ENCODE measurements around the gene RIGI.
"Not testable (repeated sequence)": the region's sequence is repeated elsewhere in the genome, so short reads cannot be mapped to it uniquely, and the experiment has no call there.

Gene RIGI

DNA sequence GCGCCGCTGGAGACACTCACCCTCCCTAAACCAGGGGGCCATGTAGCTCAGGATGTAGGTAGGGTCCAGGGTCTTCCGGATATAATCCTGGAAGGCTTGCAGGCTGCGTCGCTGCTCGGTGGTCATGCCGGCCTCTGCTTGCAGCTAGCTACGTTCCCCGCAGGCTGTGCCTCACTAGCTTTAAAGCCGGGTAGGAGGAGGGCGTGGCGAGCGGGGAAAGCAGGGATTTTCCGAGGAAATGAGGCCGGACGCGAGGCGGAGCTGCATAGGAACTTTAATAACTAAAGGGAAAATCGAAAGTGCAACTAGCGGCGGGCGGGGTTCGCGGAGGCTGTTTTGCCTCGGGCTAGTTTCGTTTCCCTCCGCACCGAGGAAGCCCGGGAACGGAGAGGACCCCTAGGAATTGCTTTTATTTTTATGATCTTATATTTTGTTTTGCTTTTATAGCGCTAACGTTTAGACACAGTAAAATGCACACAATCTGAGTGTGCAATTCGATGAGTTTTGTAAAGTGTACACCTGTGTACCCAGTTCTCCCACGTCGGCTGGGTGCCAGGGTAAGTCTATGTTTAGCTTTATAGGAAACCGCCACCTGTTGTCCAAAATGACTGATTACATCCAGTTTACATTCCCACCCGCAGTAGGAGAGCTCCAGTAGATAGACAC lies at the start of gene RIGI:
Gene RIGI (minus strand): TSS at position 156 of the 666 bp plus-strand sequence. CDS start 30 bp downstream, at position 126.
- peak; percentile 82 for DNase-seq

- no peak for DNase-seq
Observed at GRCh38 chr9:32574858-32575257, 48.9 kb upstream of the RIGI start.

- no peak for DNase-seq
Observed at GRCh38 chr9:32573821-32574220, 47.8 kb upstream of the RIGI start.

- peak; percentile 83 for DNase-seq
Observed at GRCh38 chr9:32572900-32573523, 47.0 kb upstream of the RIGI start, which contains the start of gene NDUFB6. Gene NDUFB6 (minus strand): TSS chr9:32573159. CDS start chr9:32573060, 99 bp downstream.

GRCh38 chr9:32571969-32572899 lies 46.2 kb upstream of the RIGI start:
- DNase-seq = peak; percentile 43

- no peak for DNase-seq
Observed at GRCh38 chr9:32570262-32570661, 44.3 kb upstream of the RIGI start.

- no peak for DNase-seq
Observed at GRCh38 chr9:32566770-32567169, 40.8 kb upstream of the RIGI start.

- DNase-seq = no peak
Observed at GRCh38 chr9:32565967-32566366, 40.0 kb upstream of the RIGI start.

DNA sequence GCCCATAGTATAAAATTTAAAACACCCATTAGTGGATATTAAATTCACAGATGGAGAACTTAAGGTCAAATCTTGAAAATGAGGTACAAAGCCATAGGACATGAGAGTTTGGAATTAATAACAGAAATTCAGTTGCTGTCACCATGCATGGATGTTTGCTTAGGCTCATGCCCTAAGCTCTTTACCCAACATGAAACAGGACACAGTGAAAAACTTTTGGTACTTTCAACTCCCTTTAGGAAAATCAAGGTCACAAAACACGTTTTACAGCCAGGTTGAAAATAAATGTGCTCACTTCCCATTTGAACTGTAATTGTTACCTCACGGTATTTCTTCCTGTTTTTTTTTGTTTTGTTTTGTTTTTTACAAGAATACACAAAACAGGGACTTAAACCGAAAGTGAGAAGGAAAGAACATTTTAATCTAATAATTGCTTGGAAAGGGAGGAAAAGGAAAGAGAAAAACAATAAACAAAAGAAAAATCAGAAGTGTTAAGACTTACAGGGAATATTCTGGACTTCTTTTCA lies 32.5 kb upstream of the RIGI start:
- no peak for DNase-seq

DNA sequence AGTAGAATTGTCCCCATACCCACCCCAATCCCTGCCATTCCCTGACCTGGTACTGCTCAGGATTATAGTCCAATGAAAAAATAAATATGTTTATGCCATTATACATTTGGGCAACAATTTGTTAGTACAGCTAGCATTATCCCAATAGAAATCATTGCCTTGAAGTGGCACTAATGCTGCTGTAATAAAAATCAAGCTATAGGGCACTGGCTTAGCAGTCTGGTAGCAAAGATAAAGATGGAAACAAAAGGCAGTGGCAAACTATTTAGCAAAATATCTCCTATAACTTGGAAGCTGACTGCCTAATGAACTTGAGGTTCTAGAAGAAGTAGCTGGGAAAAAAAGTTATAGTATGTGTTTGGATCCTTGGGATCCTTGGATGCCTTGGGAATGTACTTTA lies 28.6 kb upstream of the RIGI start:
- DNase-seq = no peak

GRCh38 chr9:32554107-32554506 lies 28.1 kb upstream of the RIGI start:
- DNase-seq = peak; percentile 30

DNA sequence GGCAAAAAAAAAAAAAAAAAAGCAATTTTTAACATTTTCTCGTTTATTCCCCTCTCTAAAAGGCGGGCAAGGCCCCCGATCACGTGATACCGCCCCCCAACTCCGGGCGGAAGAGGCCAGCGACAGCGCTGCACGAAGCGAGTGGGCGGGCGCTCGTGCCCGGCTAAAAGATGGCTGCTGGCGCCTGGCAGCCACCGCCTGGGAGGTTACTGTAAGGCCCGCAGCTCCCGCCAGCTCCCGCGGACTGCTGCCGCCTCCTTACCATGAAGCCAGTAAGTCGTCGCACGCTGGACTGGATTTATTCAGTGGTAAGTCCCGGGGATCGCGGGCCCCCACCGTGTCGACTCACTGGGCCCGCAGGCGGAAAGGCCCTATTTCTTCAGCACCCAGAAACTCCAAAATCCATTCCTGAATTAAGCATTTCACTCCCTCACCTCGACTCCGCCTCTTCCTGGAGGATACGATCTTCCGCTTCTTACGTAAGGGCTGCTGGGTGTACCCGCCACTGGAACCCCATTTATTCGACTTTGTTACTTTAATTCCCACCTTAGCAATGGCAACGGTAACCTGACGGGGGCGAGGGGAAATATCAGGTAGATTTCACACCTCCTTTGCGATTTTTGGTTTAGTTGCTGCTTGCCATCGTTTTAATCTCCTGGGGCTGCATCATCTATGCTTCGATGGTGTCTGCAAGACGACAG lies 26.3 kb upstream of the RIGI start, which contains the start of the genes SMIM27 and TOPORS:
Gene SMIM27 (plus strand): TSS at position 156 of the 701 bp plus-strand sequence. CDS start 108 bp downstream, at position 264.
Gene TOPORS (minus strand): TSS at position 415 of the 701 bp plus-strand sequence. CDS start 150 bp downstream, at position 265.
- peak; percentile 90 for DNase-seq

DNA sequence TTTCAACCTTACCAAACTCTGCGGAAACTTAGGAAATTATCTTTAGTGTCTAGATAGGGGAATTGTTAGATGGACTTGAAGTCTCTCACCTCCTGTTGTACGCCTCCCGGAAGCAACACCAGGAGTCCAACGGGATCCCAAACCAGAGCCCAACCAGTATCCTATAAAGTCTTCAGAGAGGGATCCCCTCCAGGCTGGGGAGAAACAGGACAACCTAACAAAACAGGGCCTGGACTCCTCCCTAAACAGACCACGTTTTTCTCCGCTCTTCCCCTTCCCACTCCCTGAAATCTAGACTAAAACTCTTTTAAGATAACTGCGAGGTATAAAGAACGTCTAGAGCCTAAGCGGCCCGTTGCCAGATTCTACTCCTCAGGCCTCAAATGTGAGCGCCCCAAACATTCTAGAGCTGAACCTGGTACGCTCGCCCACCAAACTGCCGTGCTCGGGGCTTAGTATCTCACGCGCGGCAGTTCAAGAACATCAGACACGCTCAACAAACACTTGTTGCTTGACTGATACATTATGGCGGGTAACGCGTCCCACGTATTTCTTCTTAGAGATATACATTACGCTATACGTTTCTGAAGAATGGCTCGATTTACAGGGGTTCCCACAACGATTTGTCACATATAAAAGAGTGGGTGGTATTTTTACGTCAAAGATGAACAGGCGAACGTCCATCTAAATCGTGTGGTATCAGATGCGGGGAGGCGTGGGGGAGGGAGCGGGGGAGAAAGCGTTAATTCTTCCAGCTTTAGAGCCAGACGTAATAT lies 25.5 kb upstream of the RIGI start:
- peak; percentile 33 for DNase-seq

DNA sequence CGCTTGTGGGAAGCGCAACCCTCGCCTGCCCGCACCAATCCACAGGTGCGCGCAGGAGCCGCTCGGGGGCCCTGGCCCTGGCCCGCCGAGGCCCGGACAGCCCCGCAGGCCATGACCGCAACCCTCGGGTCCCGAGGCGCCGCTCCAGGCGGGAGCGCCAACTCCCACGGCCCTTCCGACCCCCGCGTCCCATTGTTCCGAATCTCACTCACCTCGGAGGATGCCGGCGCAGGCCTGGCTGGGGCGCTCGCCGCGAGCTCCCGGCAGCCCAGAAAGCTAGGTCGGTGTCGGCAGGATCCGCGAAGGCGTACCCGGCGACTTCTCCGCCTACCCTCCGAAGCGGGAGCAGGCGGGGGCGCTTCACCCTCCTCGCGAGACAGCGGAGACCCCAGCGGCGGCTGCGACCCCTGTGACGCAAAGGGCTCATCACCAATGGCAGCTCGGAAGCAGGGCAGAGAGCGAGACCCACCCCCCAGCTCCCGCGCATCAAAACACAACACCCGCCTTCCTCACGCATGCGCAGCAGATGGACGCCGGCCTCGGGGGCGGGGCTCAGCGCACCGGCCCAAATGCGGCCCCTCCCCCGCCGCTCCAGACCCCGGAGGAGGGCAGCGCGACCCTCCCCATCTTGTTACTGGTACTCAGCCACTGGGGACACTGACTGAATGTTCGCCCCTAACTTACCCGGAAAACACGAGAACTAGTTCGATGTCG lies 24.7 kb upstream of the RIGI start:
- peak; percentile 75 for DNase-seq

GRCh38 chr9:32550150-32550561 lies 24.2 kb upstream of the RIGI start:
- DNase-seq = no peak

DNA sequence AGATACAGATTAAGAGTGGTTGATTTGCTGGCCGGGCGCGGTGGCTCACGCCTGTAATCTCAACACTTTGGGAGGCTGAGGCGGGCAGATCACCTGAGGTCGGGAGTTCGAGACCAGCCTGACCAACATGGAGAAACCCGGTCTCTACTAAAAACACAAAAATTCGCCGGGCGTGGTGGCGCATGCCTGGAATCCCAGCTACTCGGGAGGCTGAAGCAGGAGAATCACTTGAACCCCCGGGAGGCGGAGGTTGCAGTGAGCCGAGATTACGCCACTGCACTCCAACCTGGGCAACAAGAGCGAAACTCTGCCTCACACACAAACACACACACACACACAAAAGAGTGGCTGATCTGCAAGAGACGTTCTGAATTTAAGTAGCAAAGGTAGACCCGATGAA lies 22.2 kb upstream of the RIGI start:
- DNase-seq = not testable (repeated sequence)

- DNase-seq = no peak
Observed at GRCh38 chr9:32545884-32546283, 19.9 kb upstream of the RIGI start.

DNA sequence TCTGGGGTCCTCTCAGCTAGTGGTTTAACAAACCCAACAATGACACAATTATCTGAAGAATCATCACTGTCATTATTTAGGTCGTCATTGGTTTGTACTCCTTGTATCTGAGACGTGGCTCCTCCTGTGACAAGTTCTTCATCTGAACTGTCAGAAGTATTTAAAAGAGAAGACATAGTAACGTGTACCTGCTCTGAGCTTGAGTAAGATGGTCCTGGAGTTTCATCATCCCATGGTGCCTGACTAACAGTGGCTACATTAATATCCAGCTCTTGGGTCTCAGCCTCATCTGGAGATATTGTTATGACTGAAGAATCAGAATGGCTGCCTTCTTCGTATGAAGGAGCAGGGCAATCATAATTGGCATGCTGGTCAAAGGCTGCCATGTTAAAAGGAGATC lies 17.1 kb upstream of the RIGI start:
- DNase-seq = no peak

DNA sequence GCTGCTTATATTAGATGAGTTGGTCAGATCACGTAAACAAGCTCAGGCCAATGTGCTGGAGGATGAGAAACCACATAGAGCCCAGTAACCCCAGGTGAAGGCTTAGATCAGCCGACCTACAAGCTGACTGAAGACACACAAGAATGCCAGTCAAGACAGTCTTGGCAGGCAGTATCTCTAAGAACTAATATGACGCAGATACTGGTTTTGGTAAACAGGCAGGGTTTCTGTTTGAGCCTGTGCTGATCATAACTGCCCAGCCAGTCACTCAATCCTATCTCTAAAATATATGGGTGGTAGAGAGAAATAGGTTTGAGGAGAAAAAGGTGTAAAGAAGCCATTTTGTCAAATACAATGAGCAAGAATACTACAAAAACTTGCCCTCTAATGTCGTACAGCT lies 7.8 kb upstream of the RIGI start:
- DNase-seq = no peak

- no peak for DNase-seq
Observed at GRCh38 chr9:32533336-32533735, 7.3 kb upstream of the RIGI start.

DNA sequence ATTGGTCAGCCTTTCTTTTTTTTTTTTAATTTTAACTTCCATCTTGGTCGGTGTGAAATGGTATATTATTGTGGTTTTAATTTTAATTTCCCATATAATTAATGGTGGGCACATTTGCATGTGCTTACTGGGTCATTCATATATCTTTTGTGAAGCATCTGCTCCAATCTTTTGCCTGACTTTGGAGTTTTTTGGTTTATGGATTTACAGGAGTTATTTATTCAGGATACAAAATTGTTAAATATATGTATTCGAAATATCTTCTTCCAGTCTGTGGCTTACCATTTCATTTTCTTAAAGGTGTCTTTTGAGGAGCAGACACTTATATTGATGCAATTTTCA lies 682 bp upstream of the RIGI start:
- no peak for DNase-seq
